RWPE1 (cell line): Measurements from ENCODE around the gene PLA2G4D.

Experiments
- CTCF ChIA-PET: fragments of 350-600 bp; sonication (Branson Sonifier 250); formaldehyde crosslinking; extraction: SDS; loops from one replicate; lab custom pipeline; 2021; lab: Yijun Ruan, JAX
- POLR2A ChIA-PET: fragments of 400-600 bp; formaldehyde crosslinking; extraction: SDS; loops from one replicate; lab custom pipeline; 2020; ENCODE audit warnings: antibody characterized with exemption; ENCODE audit not compliant: low non-redundant PET; lab: Yijun Ruan, JAX
- DNase-seq: peaks from one replicate; pipeline ENCODE4 v3.0.0; 2012; ENCODE audit warnings: low spot score
- H3K27ac ChIP-seq: fragments of 450-650 bp; 2 replicates; pipeline ENCODE4 v1.5.1; 2017
- CTCF ChIP-seq: fragments of 450-650 bp; conservative IDR thresholded peaks from 2 replicates; pipeline ENCODE4 v1.5.1; 2017; ENCODE audit warnings: low read depth, mild to moderate bottlenecking

The PLA2G4D gene

DNA sequence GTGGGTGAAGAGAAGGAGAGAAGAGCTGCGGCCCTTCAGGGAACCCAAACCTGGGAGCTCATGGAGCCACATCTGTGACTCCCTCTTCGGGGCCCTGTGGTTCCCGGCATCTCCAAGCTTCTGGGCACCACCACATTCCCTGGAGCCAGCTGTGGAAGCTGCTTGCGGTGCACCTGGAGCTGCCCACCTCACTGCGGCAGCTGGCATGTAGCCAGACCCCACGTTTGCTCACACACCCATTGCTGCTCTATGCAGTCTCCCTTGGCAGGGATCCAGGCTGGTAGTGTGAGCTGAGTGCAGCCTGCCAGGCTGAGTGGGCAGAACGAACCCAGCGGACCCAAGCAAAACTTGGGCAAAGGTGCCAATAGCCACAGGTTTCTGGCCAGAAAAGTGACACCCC, 56.7 kb downstream of the PLA2G4D start:
- H3K27ac ChIP-seq, result peak overlapping the region; percentile 88
- ChIA-PET POLR2A (no interaction called here), CTCF (interaction anchor here (0.6 to 1.3 kb wide), 2 partner anchors 15 to 19 kb away, joined by 4 to 5 read pairs; no protein-coding TSS in a partner anchor)
- no peak for TF ChIP-seq CTCF
- no peak for DNase-seq

- POLR2A ChIA-PET, result interaction anchor here (1.0 kb wide), 1 partner anchor 20 kb away, joined by 5 read pairs; no protein-coding TSS in a partner anchor
- no peak for TF ChIP-seq CTCF
- H3K27ac ChIP-seq, result peak overlapping the region; percentile 88
- no peak for DNase-seq
- CTCF ChIA-PET, result interaction anchor here (0.6 to 1.3 kb wide), 2 partner anchors 14 to 20 kb away, joined by 4 to 5 read pairs; no protein-coding TSS in a partner anchor
Measured at GRCh38 chr15:42036966-42037365, 57.4 kb downstream of the PLA2G4D start.

- peak overlapping the region; percentile 88 for H3K27ac ChIP-seq
- POLR2A ChIA-PET, result interaction anchor here (1.0 kb wide), 1 partner anchor 21 kb away, joined by 5 read pairs; no protein-coding TSS in a partner anchor
- CTCF ChIA-PET, result interaction anchor here (1.3 kb wide), 1 partner anchor 20 kb away, joined by 5 read pairs; no protein-coding TSS in a partner anchor
- TF ChIP-seq CTCF, result no peak
- no peak for DNase-seq
Measured at GRCh38 chr15:42036112-42036905, 58.1 kb downstream of the PLA2G4D start.

DNA sequence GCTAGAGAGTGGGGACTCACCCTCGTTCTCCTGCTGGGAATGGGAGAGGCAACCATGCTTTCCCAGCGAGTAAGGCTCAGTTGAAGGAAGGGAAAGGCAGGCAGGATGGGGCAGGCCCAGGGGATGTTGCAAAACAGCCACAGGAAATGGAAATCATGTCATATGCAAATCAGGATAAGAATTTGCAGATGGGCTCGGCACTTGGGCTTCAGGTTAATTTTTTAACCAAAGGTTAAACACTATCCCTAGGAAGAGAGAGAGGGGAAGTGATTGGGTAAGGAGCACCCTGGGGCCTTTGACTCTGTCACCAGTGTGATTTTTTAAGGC, 59.0 kb downstream of the PLA2G4D start:
- POLR2A ChIA-PET, result no interaction called here
- CTCF ChIA-PET, result no interaction called here
- H3K27ac ChIP-seq, result peak overlapping the region; percentile 88
- no peak for TF ChIP-seq CTCF
- DNase-seq, result peak; percentile 87

GRCh38 chr15:42034628-42035434, 59.5 kb downstream of the PLA2G4D start:
- CTCF ChIA-PET, result no interaction called here
- no peak for DNase-seq
- H3K27ac ChIP-seq, result peak overlapping the region; percentile 88
- TF ChIP-seq CTCF, result no peak
- POLR2A ChIA-PET, result no interaction called here

GRCh38 chr15:42033214-42033873, 61.0 kb downstream of the PLA2G4D start:
- ChIA-PET POLR2A (no interaction called here), CTCF (interaction anchor here (0.6 kb wide), 1 partner anchor 72 kb away, joined by 3 read pairs; no protein-coding TSS in a partner anchor)
- no peak for DNase-seq
- no peak for TF ChIP-seq CTCF
- H3K27ac ChIP-seq, result peak overlapping the region; percentile 95
